HG03354 (cell line): ENCODE data around the gene SNRNP70.
"Not testable (repeated sequence)": the region's sequence is repeated elsewhere in the genome, so short reads cannot be mapped to it uniquely, and the experiment has no call there.

Experiments
- ATAC-seq: cut with Tn5 transposase; IDR thresholded peaks from one replicate; pipeline ENCODE4 v1.9.1; 2021; ENCODE audit warnings: mild to moderate bottlenecking; ENCODE audit not compliant: unreplicated experiment, poor library complexity, severe bottlenecking

The SNRNP70 gene

DNA sequence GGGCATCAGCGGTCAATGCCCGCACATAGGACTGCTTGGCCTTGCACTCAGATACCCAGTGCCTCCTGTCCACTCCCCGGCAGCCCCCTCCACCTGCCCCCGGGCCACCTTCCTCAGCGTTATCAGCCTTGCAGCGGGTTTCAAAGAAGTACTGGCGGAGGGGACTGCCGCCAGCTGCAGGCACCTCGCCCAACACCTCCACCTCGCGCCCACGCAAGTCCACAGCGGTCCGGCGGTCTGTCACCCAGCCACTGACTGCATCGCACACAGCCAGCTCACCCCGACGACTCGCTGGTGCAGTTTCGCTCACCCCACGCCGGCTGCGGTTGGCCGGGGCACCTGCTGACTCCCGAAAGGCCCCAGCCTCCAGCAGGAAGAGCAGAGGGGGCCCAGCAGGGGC, 23.8 kb upstream of the SNRNP70 start:
- no peak for ATAC-seq

- ATAC-seq, result no peak
These were observed 21.1 kb upstream of the SNRNP70 start for GRCh38 chr19:49064029-49064629.

GRCh38 chr19:49064768-49065611, 20.3 kb upstream of the SNRNP70 start, which contains the start of gene NTF4:
Gene NTF4, minus strand, starts transcription at chr19:49064818. Its CDS starts 2,821 bp downstream, at chr19:49061997.
- no peak for ATAC-seq

- ATAC-seq, result no peak
These were observed 19.2 kb upstream of the SNRNP70 start for GRCh38 chr19:49065905-49066512.

- no peak for ATAC-seq
These were observed 17.7 kb upstream of the SNRNP70 start for GRCh38 chr19:49067554-49067953.

- no peak for ATAC-seq
These were observed 16.2 kb upstream of the SNRNP70 start for GRCh38 chr19:49069026-49069425.

- no peak for ATAC-seq
These were observed 14.8 kb upstream of the SNRNP70 start for GRCh38 chr19:49070416-49070815.

GRCh38 chr19:49071860-49072547, 13.2 kb upstream of the SNRNP70 start:
- ATAC-seq, result no peak

DNA sequence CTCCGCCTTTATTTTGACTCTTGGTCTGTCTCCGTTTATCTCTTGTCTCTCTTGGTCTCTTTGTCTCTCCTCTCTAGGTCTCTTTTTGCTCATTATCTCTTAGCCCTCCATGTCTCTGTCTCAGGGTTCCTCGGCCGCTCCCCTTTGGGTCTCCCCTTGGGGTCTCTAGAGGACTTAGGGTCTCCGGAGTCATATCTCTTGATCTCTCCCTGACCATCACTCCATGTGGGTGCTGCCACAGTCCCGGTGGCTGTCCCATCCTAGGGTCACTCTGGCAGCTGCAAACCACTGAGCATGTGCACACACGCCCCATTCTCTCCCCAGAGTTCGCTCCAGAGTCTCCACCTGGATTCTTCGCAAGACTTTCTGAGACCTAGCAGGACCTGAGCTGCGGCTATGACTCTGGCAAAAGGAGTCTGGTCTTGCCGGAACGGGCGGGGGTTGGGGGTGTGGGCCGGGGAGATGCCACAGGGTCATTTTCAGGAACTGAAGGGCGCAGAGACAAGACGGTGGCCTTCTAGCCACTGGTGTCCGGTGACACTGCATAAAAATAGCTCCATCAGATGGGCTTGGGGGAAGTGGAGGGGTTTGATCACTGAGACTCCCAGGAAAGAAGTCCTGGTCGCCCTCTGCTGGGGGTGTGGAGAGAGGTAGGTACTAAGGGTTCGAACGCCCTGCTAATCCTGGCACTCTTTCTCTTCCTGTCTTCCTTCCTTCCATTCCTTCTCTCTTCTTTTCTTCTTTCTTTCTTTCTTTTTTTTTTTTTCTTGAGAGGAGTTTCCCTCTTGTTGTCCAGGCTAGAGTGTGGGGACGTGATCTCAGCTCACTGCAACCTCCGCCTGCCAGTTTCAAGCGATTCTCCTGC, 11.5 kb upstream of the SNRNP70 start:
- ATAC-seq, result no peak

DNA sequence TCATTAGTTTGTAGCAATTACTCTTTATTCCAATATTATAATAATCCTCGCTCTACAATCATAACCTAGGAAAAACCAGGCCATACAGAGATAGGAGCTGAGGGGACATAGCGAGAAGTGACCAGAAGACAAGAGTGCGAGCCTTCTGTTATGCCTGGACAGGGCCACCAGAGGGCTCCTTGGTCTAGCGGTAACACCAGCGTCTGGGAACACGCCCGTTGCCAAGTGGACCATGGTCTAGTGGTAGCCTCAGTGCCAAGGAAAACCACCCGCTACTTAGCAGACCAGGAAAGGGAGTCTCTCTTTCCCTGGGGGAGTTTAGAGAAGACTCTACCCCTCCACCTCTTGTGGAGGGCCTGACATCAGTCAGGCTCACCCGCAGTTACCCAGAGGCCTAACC, 10.4 kb upstream of the SNRNP70 start:
- not testable (repeated sequence) for ATAC-seq

DNA sequence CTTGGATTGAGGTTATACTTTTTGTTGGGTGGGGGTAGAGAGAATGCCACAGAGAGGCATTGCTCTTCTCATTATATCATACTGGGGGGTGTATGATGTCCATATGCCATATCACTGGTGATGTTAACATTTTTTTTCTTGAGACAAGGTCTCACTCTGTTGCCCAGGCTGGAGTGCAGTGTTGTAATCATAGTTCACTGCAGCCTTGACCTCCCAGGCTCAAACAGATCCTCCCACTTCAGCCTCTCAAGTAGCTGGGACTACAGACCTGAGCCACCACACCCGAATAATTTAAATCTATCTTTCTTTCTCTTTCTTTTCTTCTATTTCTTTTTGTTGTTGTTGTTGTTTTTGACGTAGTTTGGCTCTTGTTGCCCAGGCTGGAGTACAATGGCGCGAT, 4.9 kb upstream of the SNRNP70 start:
- ATAC-seq, result no peak

DNA sequence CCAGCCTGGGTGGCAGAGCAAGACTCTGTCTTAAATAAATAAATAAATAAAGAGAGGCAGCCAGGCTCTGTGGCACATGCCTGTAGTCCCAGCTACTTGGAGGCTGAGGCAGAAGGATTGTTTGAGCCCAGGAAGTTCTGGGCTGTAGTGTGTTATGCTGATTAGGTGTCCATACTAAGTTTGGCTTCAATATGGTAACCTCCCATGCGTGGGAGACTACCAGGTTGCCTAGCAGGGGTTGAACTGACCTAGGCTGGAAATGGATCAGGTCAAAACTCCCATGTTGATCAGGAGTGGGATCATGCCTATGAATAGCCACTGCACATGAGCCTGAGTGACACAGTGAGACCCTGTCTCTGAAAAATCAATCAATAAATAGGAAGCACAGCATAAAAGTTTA, 4.0 kb upstream of the SNRNP70 start:
- no peak for ATAC-seq

DNA sequence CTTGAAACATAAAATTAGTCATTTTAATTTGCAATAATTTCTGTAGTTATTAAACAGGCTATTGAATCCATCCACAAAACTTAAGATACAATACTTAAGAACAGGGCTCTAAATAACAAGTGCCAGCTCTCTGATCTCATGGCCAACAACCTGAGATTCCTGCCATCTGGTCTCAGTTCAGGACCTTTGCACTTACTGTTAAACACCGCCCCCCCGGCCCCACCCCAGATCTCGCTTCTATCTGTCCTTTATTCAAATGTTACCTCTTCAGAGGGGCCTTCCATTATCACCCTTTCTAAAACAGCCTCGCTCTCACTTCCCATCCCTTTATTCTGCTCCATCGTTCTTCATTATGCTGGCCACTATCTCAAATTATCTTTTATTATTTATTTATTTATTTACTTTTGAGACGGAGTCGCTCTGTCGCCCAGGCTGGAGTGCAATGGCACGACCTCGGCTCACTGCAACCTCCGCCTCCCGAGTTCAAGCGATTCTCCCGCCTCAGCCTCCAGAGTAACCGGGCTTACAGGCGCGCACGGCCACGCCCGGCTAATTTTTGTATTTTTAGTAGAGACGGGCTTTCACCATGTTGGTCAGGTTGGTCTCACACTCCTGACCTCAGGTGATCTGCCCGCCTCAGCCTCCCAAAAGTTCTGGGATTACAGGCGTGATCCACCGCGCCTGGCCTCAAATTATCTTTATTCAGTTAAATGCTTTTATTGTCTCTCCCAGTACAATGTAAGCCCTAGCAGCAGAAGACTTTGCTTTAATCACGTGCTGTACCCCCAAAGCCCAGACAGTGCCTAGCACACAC, 838 bp upstream of the SNRNP70 start:
- no peak for ATAC-seq

DNA sequence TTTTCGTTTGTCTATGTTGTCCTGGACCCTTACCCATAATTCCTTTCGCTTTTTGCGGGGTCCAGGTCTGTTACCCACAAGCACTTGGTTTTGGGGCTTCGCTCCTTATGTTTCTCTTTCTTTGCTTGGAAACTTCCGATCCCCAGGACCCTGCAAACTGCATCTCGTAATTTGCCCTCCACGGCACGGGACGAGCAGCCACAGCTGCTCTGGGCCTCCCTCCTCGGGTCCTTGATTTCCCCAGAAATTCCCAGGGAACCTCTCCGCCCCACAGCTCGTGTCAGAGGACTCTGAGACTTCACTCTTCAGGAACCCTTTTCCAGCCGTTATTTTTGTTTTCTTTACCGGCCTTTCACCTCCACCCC, 599 bp downstream of the SNRNP70 start:
- ATAC-seq, result no peak

DNA sequence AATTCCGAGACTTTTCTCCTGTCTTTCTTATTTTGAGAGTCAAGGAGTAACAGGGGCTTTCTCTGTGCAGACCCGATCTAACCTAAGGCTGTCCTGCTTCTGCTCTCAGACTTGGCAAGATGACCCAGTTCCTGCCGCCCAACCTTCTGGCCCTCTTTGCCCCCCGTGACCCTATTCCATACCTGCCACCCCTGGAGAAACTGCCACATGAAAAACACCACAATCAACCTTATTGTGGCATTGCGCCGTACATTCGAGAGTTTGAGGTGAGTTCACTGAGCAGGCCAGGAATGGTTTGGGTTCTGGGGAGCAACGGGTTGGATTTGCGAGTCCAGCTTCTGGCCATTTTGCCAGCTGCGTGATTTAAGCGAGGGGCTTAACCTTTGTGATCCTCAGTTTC, 1.0 kb downstream of the SNRNP70 start:
- ATAC-seq, result no peak

DNA sequence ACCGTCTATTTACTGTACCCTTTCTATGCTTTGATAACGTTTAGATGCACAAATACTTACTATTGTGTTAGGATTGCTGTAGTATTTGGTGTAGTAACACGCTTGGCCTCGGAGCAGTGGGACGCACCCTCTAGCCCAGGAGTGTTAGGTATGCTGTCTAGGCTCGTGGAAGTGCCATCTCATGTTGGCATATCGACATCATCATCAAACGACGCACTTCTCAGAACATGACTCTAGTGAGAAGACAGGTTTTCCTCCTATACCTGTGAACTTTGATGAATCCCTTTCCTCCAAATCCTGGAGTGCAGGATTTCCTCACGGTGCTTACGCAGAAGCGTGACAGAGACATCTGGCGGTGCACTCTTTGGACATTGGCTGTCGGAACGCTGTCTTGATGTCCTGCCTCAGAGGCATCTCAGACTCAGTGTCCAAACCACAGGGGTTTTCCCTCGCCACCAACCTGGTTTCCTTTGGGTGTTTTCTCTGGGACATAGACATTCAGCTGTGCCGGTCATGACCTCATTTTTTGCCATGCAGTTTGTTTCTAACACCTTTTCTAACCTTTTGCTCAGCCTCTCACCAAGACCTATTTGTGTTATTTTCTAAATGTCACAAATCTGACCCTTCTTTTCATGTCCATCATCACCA, 6.3 kb downstream of the SNRNP70 start:
- no peak for ATAC-seq

DNA sequence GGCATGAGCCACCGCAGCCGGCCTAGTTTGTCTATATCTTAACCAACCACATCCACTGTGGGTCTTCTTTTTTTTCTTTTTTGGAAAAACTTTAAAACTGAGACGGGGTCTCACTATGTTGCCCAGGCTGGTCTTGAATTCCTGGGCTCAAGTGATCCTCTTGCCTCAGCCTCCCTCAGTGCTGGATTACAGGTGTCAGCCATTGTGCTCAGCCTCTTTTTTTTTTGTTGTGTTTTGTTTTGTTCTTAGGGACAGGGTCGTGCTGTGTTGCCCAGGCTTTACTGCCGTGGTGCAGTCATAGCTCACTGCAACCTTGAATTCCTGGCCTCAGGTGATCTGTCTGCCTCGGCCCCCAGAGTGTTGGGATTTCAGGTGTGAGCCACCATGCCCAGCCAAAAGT, 7.4 kb downstream of the SNRNP70 start:
- ATAC-seq, result no peak
